Measurements from ENCODE around the gene SMARCAD1. TPM values are rescaled to one million over a fixed set of nuclear protein-coding genes. Genes with fewer than 3 reads are reported as not detected.

SMARCAD1 gene
- total and polyA plus RNA-seq, 2 experiments from 2014 or later: 23.8 to 86.2 TPM

Other genes with a start within 250 kb of the SMARCAD1 start
- not detected in 2 replicates for gene HPGDS, start 135.0 kb downstream of the SMARCAD1 start, total RNA-seq (2014; rRNA removed; shearing (Covaris generic))
- not detected in 2 replicates for gene HPGDS, start 135.0 kb downstream of the SMARCAD1 start, polyA plus RNA-seq (2016; fragmentation: Nextera tagmentation; extraction: Ambion mirVana)
- gene PDLIM5, start 244.1 kb downstream of the SMARCAD1 start, total RNA-seq (2014; rRNA removed; shearing (Covaris generic)): 53.0 and 79.2 TPM in 2 replicates
- 45.2 and 49.1 TPM in 2 replicates for gene PDLIM5, start 244.1 kb downstream of the SMARCAD1 start, polyA plus RNA-seq (2016; fragmentation: Nextera tagmentation; extraction: Ambion mirVana)

Measured in GM23338 (cell line).